ENCODE data around the gene COA1. TPM values are rescaled to one million over a fixed set of nuclear protein-coding genes. Genes with fewer than 3 reads are reported as not detected.

Gene COA1
- total and polyA plus RNA-seq, 9 of the 15 experiments (the other 6 are each of a cell fraction or from before 2014, with no cell fraction given) = 98.9 to 463 (median 181) TPM

DNA sequence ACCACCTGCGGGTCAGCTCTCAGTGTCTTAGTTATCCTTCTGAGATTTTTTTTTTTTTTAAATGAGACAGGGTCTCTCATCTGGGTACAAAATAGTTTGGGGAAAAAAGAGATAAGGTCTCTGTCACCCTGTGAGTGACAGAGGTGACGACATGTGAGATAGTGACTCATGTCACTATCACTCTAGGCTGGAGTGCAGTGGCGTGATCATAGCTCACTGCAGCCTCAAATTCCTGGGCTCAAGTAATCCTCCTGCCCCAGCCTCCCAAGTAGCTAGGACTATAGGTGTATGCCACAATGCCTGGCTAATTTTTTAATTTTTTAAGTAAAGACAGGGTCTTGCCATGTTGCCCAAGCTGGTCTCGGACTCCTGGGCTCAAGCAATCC, 39.6 kb upstream of the COA1 start (continued):
- peak; percentile 90 for TF ChIP-seq JUND (IDR thresholded peaks at IDR 0.05; ENCODE audit: borderline replicate concordance, low read depth, low read length)
- TF ChIP-seq JUND (tag; IDR thresholded peaks at IDR 0.05; ENCODE audit: borderline replicate concordance, low read depth, low read length) = peak; percentile 90; the same call in 2 of the 3 replicates
- TF ChIP-seq GATAD2A (IDR thresholded peaks at IDR 0.05) = 0 out of 2 replicates have a peak, but pooled peaks have one; percentile 40
- no peak for TF ChIP-seq ZNF23 (CRISPR knock-in tag; IDR thresholded peaks at IDR 0.05)
- TF ChIP-seq, protein P1, sequence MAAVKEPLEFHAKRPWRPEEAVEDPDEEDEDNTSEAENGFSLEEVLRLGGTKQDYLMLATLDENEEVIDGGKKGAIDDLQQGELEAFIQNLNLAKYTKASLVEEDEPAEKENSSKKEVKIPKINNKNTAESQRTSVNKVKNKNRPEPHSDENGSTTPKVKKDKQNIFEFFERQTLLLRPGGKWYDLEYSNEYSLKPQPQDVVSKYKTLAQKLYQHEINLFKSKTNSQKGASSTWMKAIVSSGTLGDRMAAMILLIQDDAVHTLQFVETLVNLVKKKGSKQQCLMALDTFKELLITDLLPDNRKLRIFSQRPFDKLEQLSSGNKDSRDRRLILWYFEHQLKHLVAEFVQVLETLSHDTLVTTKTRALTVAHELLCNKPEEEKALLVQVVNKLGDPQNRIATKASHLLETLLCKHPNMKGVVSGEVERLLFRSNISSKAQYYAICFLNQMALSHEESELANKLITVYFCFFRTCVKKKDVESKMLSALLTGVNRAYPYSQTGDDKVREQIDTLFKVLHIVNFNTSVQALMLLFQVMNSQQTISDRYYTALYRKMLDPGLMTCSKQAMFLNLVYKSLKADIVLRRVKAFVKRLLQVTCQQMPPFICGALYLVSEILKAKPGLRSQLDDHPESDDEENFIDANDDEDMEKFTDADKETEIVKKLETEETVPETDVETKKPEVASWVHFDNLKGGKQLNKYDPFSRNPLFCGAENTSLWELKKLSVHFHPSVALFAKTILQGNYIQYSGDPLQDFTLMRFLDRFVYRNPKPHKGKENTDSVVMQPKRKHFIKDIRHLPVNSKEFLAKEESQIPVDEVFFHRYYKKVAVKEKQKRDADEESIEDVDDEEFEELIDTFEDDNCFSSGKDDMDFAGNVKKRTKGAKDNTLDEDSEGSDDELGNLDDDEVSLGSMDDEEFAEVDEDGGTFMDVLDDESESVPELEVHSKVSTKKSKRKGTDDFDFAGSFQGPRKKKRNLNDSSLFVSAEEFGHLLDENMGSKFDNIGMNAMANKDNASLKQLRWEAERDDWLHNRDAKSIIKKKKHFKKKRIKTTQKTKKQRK (IDR thresholded peaks at IDR 0.05; ENCODE audit: borderline replicate concordance, low read depth, low read length) = no peak
- TF ChIP-seq CREM (IDR thresholded peaks at IDR 0.05; ENCODE audit: low read depth) = peak; percentile 73
- TF ChIP-seq PBX2 (CRISPR knock-in tag; IDR thresholded peaks at IDR 0.05; ENCODE audit: low read depth) = peak; percentile 62
- peak; percentile 71; the same call in 1 of the 2 replicates for TF ChIP-seq PBX2 (tag; conservative IDR thresholded peaks at IDR 0.05; ENCODE audit: low read depth)
- TF ChIP-seq EGR1 (conservative IDR thresholded peaks at IDR 0.05) = no peak
- no peak for TF ChIP-seq DACH1 (IDR thresholded peaks at IDR 0.05; ENCODE audit: partially characterized antibody)
- TF ChIP-seq TEAD1 (CRISPR knock-in tag; IDR thresholded peaks at IDR 0.05) = peak; percentile 71 to 75; a peak in 1 of 4 replicates
- TF ChIP-seq SREBF1 (IDR thresholded peaks at IDR 0.05; ENCODE audit: borderline replicate concordance, low read depth, low read length) = peak; percentile 59; the same call in 1 of the 2 replicates
- peak; percentile 9 for TF ChIP-seq RBM25 (IDR thresholded peaks at IDR 0.05; ENCODE audit: low read depth, low read length, severe bottlenecking)
- peak; percentile 81 for TF ChIP-seq ADNP (tag; IDR thresholded peaks at IDR 0.05)
- TF ChIP-seq ATF1 (CRISPR knock-in tag; IDR thresholded peaks at IDR 0.05) = no peak
- peak; percentile 71 for TF ChIP-seq ATF1 (tag; IDR thresholded peaks at IDR 0.05)
- TF ChIP-seq, protein P2, sequence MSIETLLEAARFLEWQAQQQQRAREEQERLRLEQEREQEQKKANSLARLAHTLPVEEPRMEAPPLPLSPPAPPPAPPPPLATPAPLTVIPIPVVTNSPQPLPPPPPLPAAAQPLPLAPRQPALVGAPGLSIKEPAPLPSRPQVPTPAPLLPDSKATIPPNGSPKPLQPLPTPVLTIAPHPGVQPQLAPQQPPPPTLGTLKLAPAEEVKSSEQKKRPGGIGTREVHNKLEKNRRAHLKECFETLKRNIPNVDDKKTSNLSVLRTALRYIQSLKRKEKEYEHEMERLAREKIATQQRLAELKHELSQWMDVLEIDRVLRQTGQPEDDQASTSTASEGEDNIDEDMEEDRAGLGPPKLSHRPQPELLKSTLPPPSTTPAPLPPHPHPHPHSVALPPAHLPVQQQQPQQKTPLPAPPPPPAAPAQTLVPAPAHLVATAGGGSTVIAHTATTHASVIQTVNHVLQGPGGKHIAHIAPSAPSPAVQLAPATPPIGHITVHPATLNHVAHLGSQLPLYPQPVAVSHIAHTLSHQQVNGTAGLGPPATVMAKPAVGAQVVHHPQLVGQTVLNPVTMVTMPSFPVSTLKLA (conservative IDR thresholded peaks at IDR 0.05) = 0 out of 4 replicates have a peak, but pooled peaks of 1 of the 2 experiments have one; percentile 26
- peak in 1 of 2 experiments; percentile 74; a peak in 1 of 4 replicates for TF ChIP-seq RCOR1 (IDR thresholded peaks at IDR 0.05; ENCODE audit: borderline replicate concordance in 1 of 2, low read depth in 2 of 2, low read length in 2 of 2)
- peak; percentile 93 for TF ChIP-seq MEIS2 (IDR thresholded peaks at IDR 0.05; ENCODE audit: partially characterized antibody)
- peak; percentile 84 for TF ChIP-seq JUN (IDR thresholded peaks at IDR 0.05; ENCODE audit: borderline replicate concordance, low read depth, low read length)
- TF ChIP-seq JUN (CRISPR knock-in tag; IDR thresholded peaks at IDR 0.05; ENCODE audit: borderline replicate concordance) = no peak
